NCI-H2107 treated with DMSO at 0.1 percent for 48 hours (cell line): ENCODE results near the gene CEND1.

ENCODE experiments used
- DNase-seq: peaks from one replicate; lab custom pipeline; 2025; ENCODE audit not compliant: unreplicated experiment; lab: John Stamatoyannopoulos, UW

Gene CEND1

DNA sequence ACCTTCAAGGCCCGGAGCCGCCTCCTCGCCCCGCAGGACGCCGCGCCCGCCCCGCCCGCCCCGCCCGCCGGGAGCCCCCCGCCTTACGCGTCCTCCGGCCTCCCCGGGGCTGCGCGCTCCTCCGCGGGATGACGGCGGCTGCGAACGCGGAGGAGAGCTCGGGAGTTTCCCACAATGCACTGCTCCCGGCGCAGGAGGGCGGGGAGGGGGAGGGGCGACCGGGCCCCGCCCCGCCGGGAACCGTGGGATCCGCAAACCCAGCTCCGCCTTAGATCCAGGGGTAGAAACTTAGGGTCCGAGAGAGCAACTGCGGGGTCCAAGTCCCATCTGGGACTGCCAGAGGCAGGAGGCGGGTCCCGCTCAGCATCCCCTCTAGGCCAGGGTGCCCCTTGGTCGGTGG is at the start of gene CEND1:
CEND1 (minus strand) TSS at position 148 of the 400 bp plus-strand sequence. CDS start 1,514 bp downstream, outside the sequence.
- no peak for DNase-seq

DNA sequence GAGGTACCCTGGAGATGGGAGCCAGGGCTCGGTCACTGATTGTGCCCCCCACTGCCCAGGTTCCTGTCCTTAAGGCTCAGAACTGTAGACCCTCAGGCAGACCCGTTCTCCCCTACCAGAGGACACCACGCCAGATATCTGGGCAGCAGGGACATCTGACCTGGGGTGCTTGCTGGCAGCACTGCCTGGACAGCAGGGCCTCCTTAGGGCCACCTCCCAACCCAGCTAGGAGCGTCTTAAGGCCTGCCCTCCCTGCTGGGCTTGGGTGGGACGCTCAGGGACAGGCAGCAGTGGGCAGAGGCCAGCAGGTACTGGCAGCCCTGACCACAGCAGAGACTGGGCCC is 49.4 kb upstream of the CEND1 start:
- no peak for DNase-seq

DNA sequence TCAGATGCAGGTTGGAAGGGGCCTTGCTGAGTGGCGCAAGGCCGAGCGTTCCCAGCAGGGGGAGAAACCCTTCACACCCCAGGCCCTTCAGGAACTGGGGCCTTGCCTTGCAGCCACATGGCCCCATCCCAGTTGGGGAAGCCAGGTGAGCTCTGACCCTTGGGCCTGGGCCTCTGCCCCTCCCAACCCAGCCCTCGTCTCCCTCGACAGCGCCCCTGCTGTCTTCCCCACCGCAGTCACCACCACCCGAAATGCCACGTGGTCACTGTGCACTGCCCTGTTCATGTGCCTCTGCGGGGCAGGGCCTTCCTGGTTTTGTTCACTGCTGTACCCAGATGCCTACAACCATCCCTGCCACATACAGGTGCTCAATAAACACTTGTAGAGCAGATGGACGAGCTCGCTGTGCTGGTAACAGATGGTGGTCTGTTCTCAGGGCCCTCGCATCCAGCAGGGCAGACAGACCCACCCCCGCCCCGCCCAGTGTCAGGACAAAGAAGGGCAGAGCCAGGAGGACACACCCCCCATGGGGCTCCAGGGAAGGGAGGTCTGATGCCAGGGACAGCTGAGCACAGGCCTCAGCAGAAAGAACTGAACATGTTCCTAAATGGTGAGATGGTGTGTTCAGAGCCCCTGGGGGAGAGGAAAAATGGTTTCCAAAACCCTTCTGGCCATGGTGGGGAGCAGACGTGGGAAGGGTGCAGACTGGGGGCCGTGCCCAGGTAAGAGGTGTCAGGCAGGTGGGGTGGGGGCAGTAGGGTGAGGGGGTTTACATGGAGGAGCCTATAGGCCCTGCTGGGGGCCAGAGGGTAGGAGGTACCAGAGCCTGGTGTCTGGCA is 48.8 kb upstream of the CEND1 start:
- DNase-seq: no peak

DNA sequence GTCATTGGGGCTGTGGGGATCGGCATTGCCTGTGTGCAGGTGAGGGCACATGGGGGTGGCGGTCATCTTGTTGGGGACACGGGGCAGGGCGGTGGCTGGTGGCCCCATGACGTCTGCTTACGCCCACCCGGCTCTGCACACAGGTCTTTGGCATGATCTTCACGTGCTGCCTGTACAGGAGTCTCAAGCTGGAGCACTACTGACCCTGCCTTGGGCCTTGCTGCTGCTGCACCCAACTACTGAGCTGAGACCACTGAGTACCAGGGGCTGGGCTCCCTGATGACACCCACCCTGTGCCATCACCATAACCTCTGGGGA is 48.1 kb upstream of the CEND1 start:
- DNase-seq: no peak

DNA sequence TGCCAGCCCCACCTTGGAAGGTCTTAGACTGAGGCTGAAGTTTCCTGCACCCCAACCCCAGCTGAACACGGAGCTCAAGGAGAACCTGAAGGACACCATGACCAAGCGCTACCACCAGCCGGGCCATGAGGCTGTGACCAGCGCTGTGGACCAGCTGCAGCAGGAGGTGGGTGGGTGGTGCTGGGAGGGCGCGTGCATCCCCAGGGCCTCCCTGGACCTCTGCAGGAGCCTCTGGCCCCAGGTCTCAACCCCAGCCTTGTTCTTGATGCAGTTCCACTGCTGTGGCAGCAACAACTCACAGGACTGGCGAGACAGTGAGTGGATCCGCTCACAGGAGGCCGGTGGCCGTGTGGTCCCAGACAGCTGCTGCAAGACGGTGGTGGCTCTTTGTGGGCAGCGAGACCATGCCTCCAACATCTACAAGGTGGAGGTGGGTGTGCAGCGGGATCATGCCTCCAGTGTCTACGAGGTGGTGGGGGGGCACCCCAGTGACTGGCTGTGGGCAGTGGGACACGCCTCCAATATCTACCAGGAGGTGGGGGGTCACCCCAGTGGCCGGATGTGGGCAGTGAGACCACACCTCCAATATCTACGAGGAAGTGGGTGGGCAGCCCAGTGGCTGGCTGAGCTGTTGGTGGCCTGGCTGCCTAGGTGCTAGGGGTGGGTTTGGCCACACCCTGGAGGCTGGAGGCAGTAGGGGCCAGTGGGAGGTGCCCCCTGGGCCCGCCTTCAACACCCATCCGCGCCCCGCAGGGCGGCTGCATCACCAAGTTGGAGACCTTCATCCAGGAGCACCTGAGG is 47.5 kb upstream of the CEND1 start:
- DNase-seq: no peak

DNA sequence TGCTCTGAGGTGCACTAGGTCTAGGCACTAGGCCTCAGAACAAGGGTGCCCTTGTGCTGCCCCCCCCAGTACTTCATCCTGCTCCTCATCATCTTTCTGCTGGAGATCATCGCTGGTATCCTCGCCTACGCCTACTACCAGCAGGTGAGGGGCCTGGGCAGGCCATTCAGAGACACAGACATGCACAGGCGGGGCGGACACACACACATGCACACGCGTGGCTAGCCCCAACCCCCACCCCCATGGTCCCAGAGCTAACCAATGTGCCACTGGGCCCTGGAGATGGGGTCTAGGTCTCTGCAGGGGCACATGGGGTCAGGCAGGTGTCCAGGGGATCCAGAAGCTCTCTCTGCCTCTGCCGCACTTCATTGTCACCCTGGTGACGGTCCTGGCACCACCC is 46.8 kb upstream of the CEND1 start:
- no peak for DNase-seq

DNA sequence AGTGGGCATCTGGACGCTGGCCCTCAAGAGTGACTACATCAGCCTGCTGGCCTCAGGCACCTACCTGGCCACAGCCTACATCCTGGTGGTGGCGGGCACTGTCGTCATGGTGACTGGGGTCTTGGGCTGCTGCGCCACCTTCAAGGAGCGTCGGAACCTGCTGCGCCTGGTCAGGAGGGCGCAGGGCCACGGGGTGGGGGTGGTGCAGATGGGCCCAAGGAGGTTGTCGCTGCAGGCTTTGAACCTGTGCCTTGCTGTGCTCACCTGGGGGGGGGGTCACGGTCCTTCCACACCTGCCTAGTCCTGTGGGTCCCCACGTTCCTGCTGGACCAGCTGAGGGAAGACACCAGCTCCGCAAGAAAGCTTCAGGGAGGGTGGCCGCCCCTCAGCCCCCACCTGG is 46.4 kb upstream of the CEND1 start:
- DNase-seq: no peak

DNA sequence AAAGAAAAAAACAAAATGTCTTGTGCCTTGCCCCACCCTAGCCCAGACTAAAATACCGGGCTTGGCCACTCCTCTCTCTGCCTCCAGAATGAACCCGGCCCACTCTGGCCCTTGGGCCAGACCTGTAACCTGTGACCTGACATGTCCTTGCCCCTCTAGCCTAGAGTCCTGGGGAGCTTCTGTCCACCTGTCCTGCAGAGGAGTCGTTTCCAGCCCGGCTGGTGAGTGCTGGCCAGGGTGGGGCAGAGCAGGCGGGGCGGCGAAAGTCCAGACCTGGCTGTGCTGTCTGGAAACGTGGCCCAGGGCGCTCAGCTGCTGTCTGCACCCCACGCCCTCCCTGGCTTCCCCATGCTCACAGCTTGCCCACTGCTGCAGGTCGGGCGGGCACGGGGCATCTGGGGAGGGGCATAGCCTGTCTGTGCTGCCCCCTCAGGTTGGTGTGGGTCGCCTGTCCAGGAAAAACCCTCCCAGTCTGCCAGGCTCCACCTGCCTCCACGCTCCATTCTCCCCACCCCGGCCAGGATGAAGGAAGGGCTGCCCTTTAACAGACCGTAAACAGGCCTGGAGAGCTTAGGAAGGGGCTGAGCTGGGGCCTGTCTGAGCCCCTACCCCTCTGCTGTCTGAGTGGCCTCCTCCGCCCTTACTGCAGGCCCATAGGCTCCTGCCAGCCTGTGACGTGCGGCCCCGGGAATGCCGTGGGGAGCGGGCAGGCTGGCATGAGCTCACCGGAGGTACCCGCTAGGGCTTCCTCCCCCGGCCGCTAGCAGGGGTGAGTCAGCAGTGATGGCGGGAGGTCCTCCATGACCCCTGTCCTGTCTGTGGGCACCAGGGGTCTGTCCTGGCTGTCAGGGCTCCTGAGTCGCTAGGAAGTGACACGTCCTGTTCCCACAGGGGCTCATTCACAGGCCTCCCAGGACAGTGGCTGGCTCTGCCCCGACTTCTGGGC is 44.8 kb upstream of the CEND1 start:
- no peak for DNase-seq

DNA sequence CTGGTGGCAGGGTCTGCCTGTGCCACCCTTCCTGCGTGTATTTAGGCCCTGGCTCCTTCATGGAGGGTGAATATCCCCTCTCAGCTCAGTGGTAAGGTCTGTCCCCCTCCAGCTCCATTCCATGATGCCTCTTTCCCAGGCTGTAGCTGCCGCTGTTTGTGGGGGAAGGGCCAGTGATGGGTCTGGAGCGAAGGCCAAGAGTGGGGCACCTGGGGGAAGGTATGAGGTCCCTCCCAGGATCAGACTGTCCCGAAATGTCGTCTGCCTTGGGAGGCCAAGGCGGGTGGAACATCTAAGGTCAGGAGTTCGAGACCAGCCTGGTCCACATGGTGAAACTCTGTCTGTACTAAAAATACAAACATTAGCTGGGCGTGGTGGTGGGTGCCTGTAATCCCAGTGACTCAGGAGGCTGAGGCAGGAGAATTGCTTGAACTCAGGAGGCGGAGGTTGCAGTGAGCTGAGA is 44.0 kb upstream of the CEND1 start:
- DNase-seq: no peak

DNA sequence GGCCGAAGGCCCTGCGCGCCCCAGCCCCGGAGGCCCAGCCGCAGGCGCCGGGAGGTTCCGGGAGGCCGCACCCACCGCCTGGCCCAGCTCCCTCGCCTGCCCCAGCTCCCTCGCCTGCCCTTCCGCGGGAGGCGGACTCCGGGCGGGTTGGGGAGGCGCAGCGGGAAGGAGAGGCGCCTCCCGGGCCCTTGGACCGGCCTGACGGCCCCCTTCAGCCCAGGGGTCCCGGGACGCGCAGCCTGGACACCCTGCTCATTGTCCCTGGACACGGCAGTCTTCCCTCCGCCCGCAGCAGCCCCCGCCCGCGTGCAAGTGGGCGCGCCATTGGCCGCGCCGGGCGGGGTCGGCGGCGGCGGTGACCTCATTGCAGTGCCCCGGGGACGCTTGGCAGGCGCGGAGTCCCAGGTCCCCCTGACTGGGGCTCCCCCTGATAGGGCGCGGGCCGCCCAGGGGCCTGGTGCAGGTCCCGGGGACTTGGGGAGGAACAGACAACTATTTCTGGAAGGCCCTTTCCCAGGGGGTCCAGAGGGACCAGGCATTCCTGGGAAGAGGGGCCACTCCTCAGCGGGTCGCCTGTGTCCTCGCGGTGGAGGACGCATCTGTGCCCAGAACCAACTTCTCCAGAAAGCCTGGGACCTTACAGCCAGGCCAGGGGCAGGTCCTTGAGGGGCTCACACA is 43.4 kb upstream of the CEND1 start:
- DNase-seq: no peak

DNA sequence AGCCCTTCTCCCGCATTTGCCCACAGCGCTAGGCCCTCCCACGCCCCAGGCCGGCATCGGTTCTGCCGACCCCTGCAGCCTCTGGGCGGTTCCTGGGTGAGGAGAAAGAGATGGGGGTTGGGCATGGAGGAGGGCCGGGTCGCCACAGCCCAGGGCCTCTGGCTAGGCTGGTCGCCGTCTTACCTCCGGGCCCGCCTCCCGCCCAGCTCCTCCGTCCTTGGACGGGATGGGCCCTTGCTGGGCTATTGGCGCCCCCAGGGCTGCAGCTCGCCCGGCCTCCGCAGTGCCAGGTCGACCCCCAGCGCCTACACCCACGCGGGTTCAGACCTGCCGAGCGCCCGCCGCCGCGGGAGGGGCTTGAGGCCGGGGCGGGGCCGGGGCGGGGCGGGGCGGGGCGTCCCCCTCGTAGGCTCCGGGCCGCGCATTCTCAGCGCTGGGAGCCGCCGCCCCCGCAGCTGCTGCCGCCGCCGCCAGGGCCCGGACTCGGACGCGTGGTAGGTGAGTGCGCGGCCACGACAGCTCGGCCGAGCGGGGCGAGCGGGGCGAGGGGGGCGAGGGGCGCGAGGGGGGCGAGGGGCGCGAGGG is 42.7 kb upstream of the CEND1 start, which contains the start of gene CD151:
CD151 (plus strand) TSS at position 424 of the 585 bp plus-strand sequence. CDS start 3,118 bp downstream, outside the sequence.
- DNase-seq: no peak

DNA sequence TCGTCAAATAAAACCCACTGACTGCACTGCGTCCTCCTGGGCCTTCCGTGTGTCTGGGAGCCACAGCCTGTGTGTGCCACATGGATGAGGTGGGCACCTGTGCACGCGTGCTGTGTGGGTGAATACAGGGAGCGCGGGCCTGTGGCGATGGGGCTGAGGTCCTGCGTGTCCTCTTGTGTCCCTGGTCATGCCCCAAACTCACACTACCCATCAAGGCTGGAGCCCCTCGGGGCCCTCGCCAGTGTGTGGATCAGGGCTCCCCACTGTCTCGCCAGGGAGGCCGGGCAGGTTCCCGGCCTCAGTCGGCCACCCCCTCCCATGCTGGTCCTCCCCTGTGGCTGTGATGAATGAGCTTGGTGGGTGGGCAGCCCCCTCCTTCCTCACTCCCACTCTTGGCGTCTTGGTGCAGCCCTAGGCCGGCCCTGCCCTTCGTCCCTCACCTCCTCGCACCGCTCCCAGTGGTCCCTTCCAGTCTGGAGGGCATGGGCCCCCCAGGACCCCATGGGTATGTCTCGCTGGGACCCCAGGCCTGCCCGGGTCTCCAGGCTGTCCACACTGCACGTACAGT is 42.2 kb upstream of the CEND1 start:
- DNase-seq: no peak

DNA sequence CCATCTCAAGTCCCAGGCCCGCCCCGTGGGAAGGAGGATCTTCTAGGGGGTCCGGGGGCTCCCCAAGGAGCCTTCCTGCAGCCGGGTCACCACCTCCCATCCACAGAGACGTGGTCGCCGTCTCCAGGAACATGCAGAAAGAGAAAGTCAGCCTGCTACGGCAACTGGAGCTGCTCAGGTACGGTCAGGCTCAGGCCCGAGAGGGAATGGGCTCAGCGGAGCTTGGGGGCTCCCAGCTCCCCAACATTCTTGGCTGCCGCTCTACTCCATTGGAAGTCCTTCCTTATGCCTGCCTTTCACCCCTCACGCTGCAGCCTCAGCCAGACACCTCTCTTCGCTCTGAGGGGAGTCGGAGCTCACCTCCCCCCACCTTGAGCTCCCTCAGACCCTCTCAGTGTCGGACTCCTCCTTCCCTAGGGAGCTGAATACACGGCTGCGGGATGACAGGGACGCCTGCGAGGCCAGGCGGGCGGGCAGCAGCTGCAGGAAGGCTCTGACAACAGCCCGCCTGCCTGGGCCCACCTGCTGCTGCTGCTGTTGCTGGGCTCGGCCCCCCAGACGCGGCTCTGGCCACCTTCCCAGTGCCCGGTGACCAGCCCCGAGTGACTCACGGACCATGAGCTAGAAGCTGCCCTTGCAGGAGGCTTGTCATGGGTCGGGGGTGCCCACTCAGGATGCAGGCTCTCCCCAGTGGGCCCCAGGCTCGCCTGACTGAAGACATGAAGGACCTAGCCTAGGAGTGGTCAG is 41.4 kb upstream of the CEND1 start:
- no peak for DNase-seq

DNA sequence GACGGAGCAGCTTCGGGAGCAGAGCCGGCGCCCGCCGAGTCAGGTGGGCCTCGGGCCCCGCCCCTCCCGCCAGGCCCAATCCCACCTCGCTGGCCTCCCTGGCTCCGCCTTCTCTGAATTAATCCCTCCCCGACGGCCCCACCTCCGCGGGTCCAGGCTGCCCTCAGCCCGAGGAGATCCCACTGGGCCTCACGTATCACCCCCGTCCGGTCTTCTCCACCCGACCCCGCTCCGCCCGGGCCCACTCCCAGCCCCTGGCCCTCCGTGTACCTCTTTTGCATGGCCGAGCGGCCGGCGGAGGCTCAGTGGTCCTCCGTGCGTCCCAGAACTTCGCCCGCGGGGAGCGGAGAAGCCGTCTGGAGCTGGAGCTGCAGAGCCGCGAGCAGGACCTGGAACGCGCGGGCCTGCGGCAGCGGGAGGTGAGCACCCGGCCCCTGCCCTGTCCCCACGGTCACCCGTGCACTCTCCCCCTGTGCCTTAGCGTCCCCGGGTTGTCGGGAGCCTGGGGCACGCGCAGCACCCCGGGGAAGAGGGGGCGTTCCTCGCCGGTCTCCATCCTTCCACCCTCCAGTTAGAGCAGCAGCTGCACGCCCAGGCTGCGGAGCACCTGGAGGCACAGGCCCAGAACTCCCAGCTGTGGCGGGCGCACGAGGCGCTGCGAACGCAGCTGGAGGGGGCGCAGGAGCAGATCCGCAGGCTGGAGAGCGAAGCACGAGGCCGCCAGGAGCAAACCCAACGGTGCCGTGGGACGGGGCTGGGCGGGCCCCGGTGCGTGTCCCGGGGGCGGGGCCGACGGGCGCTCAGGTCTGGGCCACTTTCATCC is 40.6 kb upstream of the CEND1 start:
- DNase-seq: peak; percentile 22

DNA sequence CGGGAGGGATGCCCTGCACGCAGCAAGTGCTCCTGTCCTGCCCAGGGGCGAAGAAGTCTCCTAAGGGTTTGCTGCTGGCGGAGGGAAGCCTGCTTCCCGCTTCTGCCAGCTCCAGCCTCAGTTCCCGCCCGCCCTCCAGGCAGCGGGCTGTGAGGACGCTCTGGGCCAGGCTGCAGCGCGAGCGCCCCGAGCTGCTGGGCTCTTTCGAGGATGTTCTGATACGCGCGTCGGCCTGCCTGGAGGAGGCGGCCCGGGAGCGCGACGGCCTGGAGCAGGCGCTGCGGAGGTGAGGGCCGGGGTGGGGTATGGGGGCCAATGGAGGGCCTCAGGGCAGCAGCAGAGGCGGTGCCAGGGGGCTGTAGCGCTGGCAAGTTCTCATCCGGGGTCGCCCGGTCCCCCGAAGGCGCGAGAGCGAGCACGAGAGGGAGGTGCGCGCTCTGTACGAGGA is 40.0 kb upstream of the CEND1 start:
- DNase-seq: no peak

DNA sequence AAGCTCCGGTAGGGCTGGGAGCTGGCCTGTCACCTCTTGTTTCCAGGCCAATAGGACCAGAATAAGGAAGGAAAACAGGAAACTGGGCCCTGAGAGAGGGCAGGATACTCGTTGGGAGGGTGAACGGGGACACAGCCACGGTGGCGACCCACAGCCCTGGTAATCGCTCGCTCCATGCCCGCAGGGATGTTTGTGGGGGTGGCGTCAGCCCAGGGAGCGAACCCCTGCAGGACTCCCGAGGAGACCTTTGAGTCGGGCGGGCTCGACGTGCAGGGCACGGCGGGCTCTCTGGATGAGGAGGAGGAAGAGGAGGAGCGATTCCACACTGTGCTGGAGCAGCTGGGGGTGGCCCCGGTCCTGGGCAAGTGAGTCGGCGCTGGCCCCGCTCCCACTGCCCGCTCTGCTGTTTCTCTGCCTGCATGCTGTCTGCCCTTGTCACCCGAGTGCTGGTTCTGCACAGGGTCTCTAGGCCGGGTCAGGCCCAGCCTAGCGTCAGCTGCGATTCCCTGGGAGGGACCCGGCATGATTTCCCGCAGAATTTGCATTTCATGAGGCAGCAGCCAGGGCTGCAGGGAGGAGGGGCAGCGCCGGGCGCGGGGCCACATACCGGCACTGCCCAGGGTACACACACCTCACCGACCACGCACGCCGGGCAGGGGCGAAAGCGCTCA is 39.4 kb upstream of the CEND1 start:
- DNase-seq: no peak

DNA sequence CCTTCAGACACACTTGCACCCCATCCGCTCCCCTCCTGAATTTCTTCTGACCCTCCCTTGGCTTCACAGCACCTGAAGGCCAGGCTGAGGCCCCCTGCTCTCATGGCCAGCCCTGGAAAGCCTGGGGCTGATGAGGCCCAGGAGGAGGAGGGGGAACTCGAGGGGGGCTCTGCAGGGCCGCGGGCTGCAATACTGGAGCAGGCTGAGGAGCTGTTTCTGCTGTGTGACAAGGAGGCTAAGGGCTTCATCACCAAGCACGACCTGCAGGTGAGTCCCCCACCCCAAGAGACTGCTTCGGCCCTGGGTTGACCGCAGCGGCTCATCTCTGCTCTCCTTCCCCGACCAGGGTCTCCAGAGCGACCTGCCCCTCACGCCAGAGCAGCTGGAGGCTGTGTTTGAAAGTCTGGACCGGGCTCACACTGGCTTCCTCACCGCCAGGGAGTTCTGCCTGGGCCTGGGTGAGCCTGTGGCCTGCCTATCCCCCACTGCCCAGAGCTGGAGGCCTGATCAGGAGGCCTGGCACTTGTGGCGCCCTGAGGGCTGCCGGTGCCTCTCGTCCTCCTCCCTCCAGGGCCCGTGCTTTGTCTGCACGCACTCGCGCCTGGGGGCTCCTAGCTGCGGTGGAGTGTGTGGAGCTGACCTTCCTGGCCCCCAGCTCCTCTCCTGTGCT is 38.8 kb upstream of the CEND1 start:
- DNase-seq: no peak
